WI38 (cell line): ENCODE results near the gene DOK5.

Source experiments
- H3K4me3 ChIP-seq: 2 replicates; pipeline ENCODE4 v1.5.1; 2011; ENCODE audit warnings: low read depth, mild to moderate bottlenecking, control low read depth, low read length
- CTCF ChIP-seq: IDR thresholded peaks from 2 replicates; pipeline ENCODE4 v1.5.1; 2012; ENCODE audit warnings: low read depth, mild to moderate bottlenecking, control low read depth, low read length

DOK5 gene

GRCh38 chr20:54596651-54597050, 121.3 kb downstream of the DOK5 start:
- H3K4me3 ChIP-seq = no peak overlapping the region
- TF ChIP-seq CTCF = no peak

- H3K4me3 ChIP-seq = no peak overlapping the region
- TF ChIP-seq CTCF = no peak
Measured at GRCh38 chr20:54598352-54598751, 123.0 kb downstream of the DOK5 start.

GRCh38 chr20:54600634-54601033, 125.2 kb downstream of the DOK5 start:
- no peak for TF ChIP-seq CTCF
- no peak overlapping the region for H3K4me3 ChIP-seq

- no peak overlapping the region for H3K4me3 ChIP-seq
- TF ChIP-seq CTCF = no peak
Measured at GRCh38 chr20:54601831-54602515, 126.6 kb downstream of the DOK5 start.

GRCh38 chr20:54605319-54605718, 129.9 kb downstream of the DOK5 start:
- TF ChIP-seq CTCF = no peak
- no peak overlapping the region for H3K4me3 ChIP-seq

- no peak overlapping the region for H3K4me3 ChIP-seq
- no peak for TF ChIP-seq CTCF
Measured at GRCh38 chr20:54606380-54606779, 131.0 kb downstream of the DOK5 start.

- no peak for TF ChIP-seq CTCF
- H3K4me3 ChIP-seq = no peak overlapping the region
Measured at GRCh38 chr20:54608039-54608745, 132.8 kb downstream of the DOK5 start.
